SK-N-SH (cell line): ENCODE results near the gene RTN4RL2. TPM values are rescaled to one million over a fixed set of nuclear protein-coding genes. Genes with fewer than 3 reads are reported as not detected.

Source experiments
- CTCF ChIA-PET: fragments of 300-600, 350-600 bp; formaldehyde crosslinking; extraction: SDS; loops from one replicate; lab custom pipeline; 2021; lab: Yijun Ruan, JAX
- POLR2A ChIA-PET: fragments of 350-600 bp; sonication (Branson Sonifier 250); formaldehyde crosslinking; extraction: SDS; loops from one replicate; lab custom pipeline; 2020; ENCODE audit warnings: antibody characterized with exemption, inconsistent platforms; lab: Yijun Ruan, JAX
- DNase-seq: peaks from one replicate; pipeline ENCODE4 v3.0.0; 2012
- H2AFZ ChIP-seq: fragments of 200-600 bp; sonication (generic); 2 replicates; pipeline ENCODE4 v1.8.1; 2016; ENCODE audit warnings: antibody characterized with exemption, mild to moderate bottlenecking, low read depth
- H3F3A ChIP-seq: fragments of 200-600 bp; sonication (generic); replicated peaks from 2 replicates; pipeline ENCODE3; 2016; ENCODE audit warnings: antibody characterized with exemption, mild to moderate bottlenecking; ENCODE audit not compliant: insufficient read depth
- H3K27ac ChIP-seq, 2 experiments: fragments of 200-500 bp in 1 of 2; fragments of 200-600 bp in 1 of 2; sonication (Bioruptor generic) in 1 of 2; sonication (generic), shearing (Covaris generic) in 1 of 2; 2 replicates each; pipeline versions ENCODE4 v1.5.1 to v1.6.1; 2014 to 2016; ENCODE audit warnings: low read depth in 2 of 2, inconsistent platforms in 1 of 2, low read length in 1 of 2, mild to moderate bottlenecking in 1 of 2, mixed read lengths in 1 of 2
- H3K27me3 ChIP-seq: fragments of 200-600 bp; sonication (generic), shearing (Covaris generic); 2 replicates; pipeline ENCODE4 v1.6.1; 2016; ENCODE audit warnings: mixed run types; ENCODE audit not compliant: insufficient read depth
- H3K36me3 ChIP-seq, 2 experiments: fragments of 200-500 bp in 1 of 2; fragments of 200-600 bp in 1 of 2; sonication (Bioruptor generic) in 1 of 2; sonication (generic) in 1 of 2; replicated peaks in 1 of 2; 2 replicates each; pipeline versions ENCODE3 to v1.5.1; 2014 to 2016; ENCODE audit warnings: low read length in 1 of 2, mild to moderate bottlenecking in 1 of 2; ENCODE audit not compliant: insufficient read depth in 2 of 2, control insufficient read depth in 1 of 2
- H3K4me1 ChIP-seq, 2 experiments: fragments of 200-500 bp in 1 of 2; fragments of 200-600 bp in 1 of 2; sonication (Bioruptor generic) in 1 of 2; sonication (generic), shearing (Covaris generic) in 1 of 2; 2 replicates each; pipeline versions ENCODE4 v1.5.1 to v1.6.1; 2014 to 2016; ENCODE audit warnings: low read depth in 1 of 2, low read length in 1 of 2, mixed run types in 1 of 2; ENCODE audit not compliant: insufficient read depth in 2 of 2, control insufficient read depth in 1 of 2
- H3K4me2 ChIP-seq: fragments of 200-600 bp; sonication (generic), shearing (Covaris generic); 2 replicates; pipeline ENCODE4 v1.6.1; 2017; ENCODE audit warnings: mixed run types
- H3K4me3 ChIP-seq, 2 experiments: fragments of 200-500 bp in 1 of 2; fragments of 200-600 bp in 1 of 2; sonication (Bioruptor generic) in 1 of 2; sonication (generic), shearing (Covaris generic) in 1 of 2; 2 replicates each; pipeline versions ENCODE4 v1.5.1 to v1.8.1; 2014 to 2016; ENCODE audit warnings: low read depth in 2 of 2, inconsistent platforms in 1 of 2, low read length in 1 of 2, mild to moderate bottlenecking in 1 of 2, mixed read lengths in 1 of 2, moderate library complexity in 1 of 2
- H3K79me2 ChIP-seq: fragments of 200-600 bp; sonication (generic); 2 replicates; pipeline ENCODE4 v1.8.1; 2017; ENCODE audit warnings: mild to moderate bottlenecking; ENCODE audit not compliant: insufficient read depth
- H3K9ac ChIP-seq: fragments of 200-600 bp; sonication (generic); 2 replicates; pipeline ENCODE4 v1.6.1; 2017; ENCODE audit warnings: mixed run types
- H3K9me2 ChIP-seq: fragments of 200-600 bp; sonication (generic); 2 replicates; pipeline ENCODE4 v1.6.1; 2017; ENCODE audit warnings: mixed run types
- H3K9me3 ChIP-seq: fragments of 200-600 bp; sonication (generic); 2 replicates; pipeline ENCODE4 v1.6.1; 2017; ENCODE audit warnings: mixed run types, mild to moderate bottlenecking, moderate library complexity
- H4K20me1 ChIP-seq: fragments of 200-600 bp; sonication (generic); 2 replicates; pipeline ENCODE4 v1.6.1; 2017; ENCODE audit warnings: mild to moderate bottlenecking, mixed run types; ENCODE audit not compliant: insufficient read depth
- CTCF ChIP-seq: fragments of 200-600 bp; sonication (generic); IDR thresholded peaks from 2 replicates; pipeline ENCODE4 v1.6.1; 2017; ENCODE audit warnings: antibody characterized with exemption, mild to moderate bottlenecking, moderate library complexity
- EZH2phosphoT487 ChIP-seq: fragments of 200-600 bp; sonication (generic); IDR thresholded peaks from 2 replicates; pipeline ENCODE4 v1.6.1; 2017; ENCODE audit warnings: low read depth, mixed run types, mild to moderate bottlenecking, antibody characterized with exemption, moderate library complexity, borderline replicate concordance
- FOSL2 ChIP-seq: IDR thresholded peaks from 2 replicates; pipeline ENCODE4 v1.4.0; 2012; ENCODE audit warnings: low read depth, mild to moderate bottlenecking, moderate library complexity, borderline replicate concordance
- FOXJ3 ChIP-seq: sonication (generic); formaldehyde crosslinking; IDR thresholded peaks from 2 replicates; pipeline ENCODE4 v1.5.1; 2020; ENCODE audit warnings: mild to moderate bottlenecking, missing genetic modification reagents
- FOXM1 ChIP-seq: IDR thresholded peaks from 2 replicates; pipeline ENCODE4 v1.4.0; 2012; ENCODE audit warnings: low read depth, mild to moderate bottlenecking
- GABPA ChIP-seq: IDR thresholded peaks from 2 replicates; pipeline ENCODE4 v1.4.0; 2012; ENCODE audit warnings: low read depth, mild to moderate bottlenecking
- GATA2 ChIP-seq: sonication (generic); formaldehyde crosslinking; IDR thresholded peaks from 2 replicates; pipeline ENCODE4 v1.5.0; 2020; ENCODE audit warnings: mild to moderate bottlenecking, missing genetic modification reagents
- JUND ChIP-seq: IDR thresholded peaks from 2 replicates; pipeline ENCODE4 v1.4.0; 2012
- MEF2A ChIP-seq: IDR thresholded peaks from 2 replicates; pipeline ENCODE4 v1.4.0; 2012; ENCODE audit warnings: low read depth, borderline replicate concordance
- MXI1 ChIP-seq: IDR thresholded peaks from 2 replicates; pipeline ENCODE4 v1.6.1; 2012; ENCODE audit warnings: mild to moderate bottlenecking, low read depth, low read length, improper control_type of control experiment
- NFIC ChIP-seq: IDR thresholded peaks from 2 replicates; pipeline ENCODE4 v1.4.0; 2012; ENCODE audit warnings: borderline replicate concordance
- PBX3 ChIP-seq: IDR thresholded peaks from 2 replicates; pipeline ENCODE4; 2012
- RCOR1 ChIP-seq: fragments of 150-350 bp; IDR thresholded peaks from 2 replicates; pipeline ENCODE4 v1.6.1; 2017; ENCODE audit warnings: antibody characterized with exemption, low read length
- RFX5 ChIP-seq: IDR thresholded peaks from 2 replicates; pipeline ENCODE4 v1.6.1; 2012; ENCODE audit warnings: mild to moderate bottlenecking, improper control_type of control experiment, low read length
- RXRA ChIP-seq: IDR thresholded peaks from 2 replicates; pipeline ENCODE4 v1.4.0; 2012; ENCODE audit warnings: low read depth, mild to moderate bottlenecking, borderline replicate concordance
- SIN3A ChIP-seq: IDR thresholded peaks from 2 replicates; pipeline ENCODE4 v1.6.1; 2012; ENCODE audit warnings: low read depth, mild to moderate bottlenecking, low read length, moderate library complexity, borderline replicate concordance
- SMC3 ChIP-seq: IDR thresholded peaks from 2 replicates; pipeline ENCODE4 v1.6.1; 2012; ENCODE audit warnings: low read depth, low read length, improper control_type of control experiment
- ZBTB33 ChIP-seq: IDR thresholded peaks from 2 replicates; pipeline ENCODE4 v1.4.0; 2012; ENCODE audit warnings: low read depth, borderline replicate concordance
- WGBS: methylation state at CpG from one replicate; pipeline ENCODE4 v1.1.6; 2017; ENCODE audit warnings: low lambda C conversion rate; 5-methylcytosine and 5-hydroxymethylcytosine counted together
- polyA plus RNA-seq, 3 experiments: library from polyadenylated mRNA; depleted of rRNA; stranded (reverse); fragments of >200 nt; gene quantifications; 2 replicates each; pipeline ENCODE4 v1.2.3, GENCODE V29; 2012

The RTN4RL2 gene
- polyA plus RNA-seq, 1 of the 3 experiments (the other 2 are of a cell fraction): 0.30 TPM

GRCh38 chr11:57468276-57468675 is 7.9 kb downstream of the RTN4RL2 start:
- H3K4me1 ChIP-seq: no peaks in the 10 kb centered on the region
- H3K79me2 ChIP-seq: no peaks in the 10 kb centered on the region
- POLR2A ChIA-PET: no interaction called here
- H3K4me3 ChIP-seq: no peak overlapping the region
- H3K9me2 ChIP-seq: no peaks in the 10 kb centered on the region
- TF ChIP-seq SIN3A: no peak
- TF ChIP-seq CTCF: no peak
- TF ChIP-seq GATA2 (CRISPR knock-in tag): no peak
- no peak for TF ChIP-seq GABPA
- no peak for TF ChIP-seq MXI1
- no peak for TF ChIP-seq RXRA
- TF ChIP-seq, all 33 proteins: peak for 0
- H3K4me2 ChIP-seq: no peak overlapping the region
- WGBS: 64% methylated on average over 4 of the region's 4 CpGs
- DNase-seq: no peak
- H4K20me1 ChIP-seq: no peaks in the 10 kb centered on the region
- H2AFZ ChIP-seq: no peak overlapping the region
- no peak overlapping the region for H3K27ac ChIP-seq
- no peaks in the 10 kb centered on the region for H3K36me3 ChIP-seq
- no peak overlapping the region for H3K9ac ChIP-seq
- no peaks in the 10 kb centered on the region for H3F3A ChIP-seq
- H3K27me3 ChIP-seq: no peaks in the 10 kb centered on the region
- no peaks in the 10 kb centered on the region for H3K9me3 ChIP-seq
- CTCF ChIA-PET: interaction anchor here (2.0 to 3.3 kb wide), 2 partner anchors 11 to 12 kb away, joined by 6 to 22 read pairs; no protein-coding TSS in a partner anchor

GRCh38 chr11:57469268-57469667 is 8.9 kb downstream of the RTN4RL2 start:
- H3K9ac ChIP-seq: no peak overlapping the region
- H3K4me1 ChIP-seq: no peaks in the 10 kb centered on the region
- no peaks in the 10 kb centered on the region for H3K9me3 ChIP-seq
- H3K4me2 ChIP-seq: no peak overlapping the region
- WGBS: 47% methylated on average over 5 of the region's 5 CpGs
- H2AFZ ChIP-seq: no peak overlapping the region
- ChIA-PET POLR2A (no interaction called here), CTCF (interaction anchor here (2.0 to 6.4 kb wide), 3 partner anchors 11 to 13 kb away, joined by 6 to 38 read pairs (median 22); no protein-coding TSS in a partner anchor)
- H3F3A ChIP-seq: no peaks in the 10 kb centered on the region
- no peak for TF ChIP-seq RFX5
- TF ChIP-seq FOSL2: no peak
- TF ChIP-seq FOXM1: no peak
- TF ChIP-seq NFIC: no peak
- no peak for TF ChIP-seq JUND
- no peak for TF ChIP-seq FOXJ3
- TF ChIP-seq SMC3: no peak
- no peak for TF ChIP-seq ZBTB33
- no peak for TF ChIP-seq RCOR1
- TF ChIP-seq PBX3: no peak
- no peak for TF ChIP-seq MEF2A
- no peak for TF ChIP-seq EZH2phosphoT487
- H3K27me3 ChIP-seq: no peaks in the 10 kb centered on the region
- no peaks in the 10 kb centered on the region for H3K36me3 ChIP-seq
- H3K9me2 ChIP-seq: no peaks in the 10 kb centered on the region
- H3K27ac ChIP-seq: no peak overlapping the region
- H4K20me1 ChIP-seq: no peaks in the 10 kb centered on the region
- H3K79me2 ChIP-seq: no peaks in the 10 kb centered on the region
- DNase-seq: no peak
- no peak overlapping the region for H3K4me3 ChIP-seq
